Adrenal gland (tissue), 5 donors: Measurements from ENCODE around the gene CREB5.

Experiments used
- CTCF ChIP-seq, 6 experiments: fragments of 450-650 bp in 4 of 6; fragments of 200-600 bp in 2 of 6; sonication (generic) in 1 of 6; IDR thresholded peaks; 1 replicate in 5 of 6; 2 replicates in 1 of 6; pipeline versions ENCODE4 v1.5.1 to v1.8.0; 2016 to 2021; ENCODE audit warnings: antibody characterized with exemption in 6 of 6, mild to moderate bottlenecking in 2 of 6, moderate library complexity in 1 of 6
- POLR2A ChIP-seq, 2 donors: fragments of 450-650 bp; IDR thresholded peaks; one replicate each; pipeline ENCODE4 v1.6.1; 2017; ENCODE audit warnings: antibody characterized with exemption in 2 of 2, mild to moderate bottlenecking in 2 of 2, moderate library complexity in 1 of 2
- donor health status: DM: no; HTN: no; CAD: no.

- TF ChIP-seq POLR2A (IDR thresholded peaks at IDR 0.05) (no peak), CTCF (IDR thresholded peaks at IDR 0.05) (no peak)
Measured at GRCh38 chr7:28750981-28751380, 338.7 kb downstream of the CREB5 start.
